GDM1 (cell line): ENCODE data around the gene COL28A1.
"Not testable (repeated sequence)": the region's sequence is repeated elsewhere in the genome, so short reads cannot be mapped to it uniquely, and the experiment has no call there.

Source experiments
- DNase-seq: peaks from one replicate; lab custom pipeline; 2025; lab: John Stamatoyannopoulos, UW

The COL28A1 gene

GRCh38 chr7:7416031-7416858 is 119.4 kb downstream of the COL28A1 start:
- DNase-seq, result no peak

- DNase-seq, result no peak
Observed at GRCh38 chr7:7414791-7415603, 120.7 kb downstream of the COL28A1 start.

- DNase-seq, result no peak
Observed at GRCh38 chr7:7408001-7408770, 127.5 kb downstream of the COL28A1 start.

- DNase-seq, result no peak
Observed at GRCh38 chr7:7405461-7405860, 130.2 kb downstream of the COL28A1 start.

- no peak for DNase-seq
Observed at GRCh38 chr7:7399707-7400106, 136.0 kb downstream of the COL28A1 start.

GRCh38 chr7:7395785-7396184 is 139.9 kb downstream of the COL28A1 start:
- no peak for DNase-seq

GRCh38 chr7:7388164-7388563 is 147.5 kb downstream of the COL28A1 start:
- not testable (repeated sequence) for DNase-seq

- no peak for DNase-seq
Observed at GRCh38 chr7:7385421-7385820, 150.3 kb downstream of the COL28A1 start.

GRCh38 chr7:7384228-7384627 is 151.4 kb downstream of the COL28A1 start:
- DNase-seq, result no peak

GRCh38 chr7:7375538-7375937 is 160.1 kb downstream of the COL28A1 start:
- DNase-seq, result no peak

- DNase-seq, result no peak
Observed at GRCh38 chr7:7370076-7370475, 165.6 kb downstream of the COL28A1 start.

GRCh38 chr7:7369134-7369533 is 166.5 kb downstream of the COL28A1 start:
- DNase-seq, result no peak

GRCh38 chr7:7354674-7355073 is 181.0 kb downstream of the COL28A1 start:
- DNase-seq, result no peak

- no peak for DNase-seq
Observed at GRCh38 chr7:7352845-7353244, 182.8 kb downstream of the COL28A1 start.

- no peak for DNase-seq
Observed at GRCh38 chr7:7351832-7352231, 183.8 kb downstream of the COL28A1 start.

- no peak for DNase-seq
Observed at GRCh38 chr7:7351156-7351555, 184.5 kb downstream of the COL28A1 start.

GRCh38 chr7:7349156-7349555 is 186.5 kb downstream of the COL28A1 start:
- DNase-seq, result no peak

- DNase-seq, result no peak
Observed at GRCh38 chr7:7347045-7347444, 188.6 kb downstream of the COL28A1 start.

GRCh38 chr7:7344583-7344982 is 191.1 kb downstream of the COL28A1 start:
- DNase-seq, result no peak

- no peak for DNase-seq
Observed at GRCh38 chr7:7335909-7336308, 199.8 kb downstream of the COL28A1 start.

- no peak for DNase-seq
Observed at GRCh38 chr7:7335215-7335614, 200.5 kb downstream of the COL28A1 start.

- no peak for DNase-seq
Observed at GRCh38 chr7:7333610-7334009, 202.1 kb downstream of the COL28A1 start.
